Inferior parietal cortex (tissue), 1 donor: ENCODE measurements around the gene WNT1.

Experiments used
- DNase-seq: peaks from one replicate; pipeline ENCODE4 v3.0.0-alpha.2; 2016; ENCODE audit errors: extremely low spot score

Gene WNT1

DNA sequence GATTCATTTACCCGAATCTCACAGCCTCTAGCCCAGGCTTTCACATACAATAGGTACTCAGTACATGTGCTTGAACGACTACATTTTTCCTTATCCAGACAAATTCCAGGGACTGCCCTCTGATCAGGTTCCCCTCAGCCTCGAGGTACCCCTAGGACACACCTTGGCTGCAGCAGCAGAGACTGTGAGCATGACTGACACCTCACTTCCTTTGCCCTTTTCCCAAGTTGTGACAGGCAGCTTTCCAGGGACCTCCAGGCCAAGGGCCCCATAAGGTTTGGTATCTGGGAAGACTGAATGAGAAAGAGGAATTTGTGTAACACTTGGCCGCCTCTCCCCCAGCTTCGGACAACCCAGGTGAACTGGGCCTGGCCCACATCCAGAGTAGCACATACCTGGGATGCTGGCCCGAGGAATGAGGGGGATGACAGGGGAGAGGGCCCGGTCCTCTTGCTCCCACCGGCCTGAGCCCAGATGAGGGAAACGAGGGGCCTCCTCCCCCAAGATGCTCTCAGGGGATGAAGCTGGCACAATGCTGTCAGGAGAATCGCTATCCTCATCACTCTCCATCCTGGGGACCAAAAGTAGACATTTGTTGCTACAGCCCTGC lies 50.6 kb downstream of the WNT1 start:
- DNase-seq = no peak

DNA sequence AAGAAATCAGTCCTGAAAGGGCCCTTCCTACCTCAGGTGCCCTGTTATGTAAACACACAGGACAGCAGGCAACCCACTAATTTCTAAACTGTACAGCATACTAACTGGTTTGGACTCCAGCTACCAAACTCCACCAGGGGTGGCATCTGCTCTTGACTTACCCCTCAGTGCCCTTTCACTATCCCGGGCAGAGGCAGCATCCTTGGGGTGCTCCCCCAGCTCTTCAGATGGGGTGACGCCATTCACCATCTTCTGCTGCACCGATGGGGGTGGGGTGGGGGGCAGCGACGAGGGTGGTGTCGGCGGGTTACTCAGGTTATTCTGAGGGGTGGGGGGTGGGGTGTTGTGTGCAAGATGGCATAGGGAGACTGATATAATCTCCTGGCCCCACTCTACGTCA lies 52.0 kb downstream of the WNT1 start:
- no peak for DNase-seq

DNA sequence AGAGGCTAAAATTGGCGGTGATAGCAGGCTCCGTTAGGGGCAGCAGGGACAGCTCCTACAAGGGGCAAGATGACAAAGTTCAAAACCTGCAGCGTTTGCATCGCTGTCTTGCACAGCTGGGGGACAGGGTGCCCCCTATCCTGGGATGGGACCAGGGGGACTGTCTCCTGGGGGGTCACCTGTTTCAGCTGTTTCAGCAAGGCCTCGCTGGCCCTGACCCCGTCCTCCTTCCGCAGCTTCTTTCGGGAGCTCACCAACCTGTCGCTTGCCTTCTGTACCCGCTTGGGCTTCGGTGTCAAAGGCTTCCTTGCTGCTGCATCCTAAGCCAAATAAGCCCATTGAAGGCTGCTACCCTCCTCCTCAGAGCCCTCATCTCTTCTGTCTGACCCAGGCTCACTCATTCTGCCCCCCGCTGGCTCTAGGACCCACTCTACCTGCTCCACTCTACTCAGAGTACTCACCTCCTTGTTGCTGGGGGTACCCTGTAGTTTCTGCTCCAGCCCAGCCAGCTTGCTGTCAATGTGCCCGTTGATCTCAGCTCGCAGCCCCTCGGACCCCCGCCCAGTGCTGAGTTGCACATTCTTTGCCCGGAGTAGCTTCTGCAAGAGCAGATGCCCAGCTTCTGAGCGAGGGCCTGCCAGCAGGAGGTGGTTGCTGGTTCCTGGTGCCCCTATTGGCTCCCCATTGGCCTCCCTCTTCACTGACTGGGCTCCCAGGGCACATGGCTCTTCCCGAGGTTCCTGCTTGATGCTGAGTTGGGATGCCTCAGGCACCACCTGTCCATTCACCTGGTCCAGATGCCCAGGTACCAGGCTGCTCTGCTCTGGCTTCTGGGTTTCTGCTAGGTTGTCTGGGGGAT lies 52.8 kb downstream of the WNT1 start:
- no peak for DNase-seq

DNA sequence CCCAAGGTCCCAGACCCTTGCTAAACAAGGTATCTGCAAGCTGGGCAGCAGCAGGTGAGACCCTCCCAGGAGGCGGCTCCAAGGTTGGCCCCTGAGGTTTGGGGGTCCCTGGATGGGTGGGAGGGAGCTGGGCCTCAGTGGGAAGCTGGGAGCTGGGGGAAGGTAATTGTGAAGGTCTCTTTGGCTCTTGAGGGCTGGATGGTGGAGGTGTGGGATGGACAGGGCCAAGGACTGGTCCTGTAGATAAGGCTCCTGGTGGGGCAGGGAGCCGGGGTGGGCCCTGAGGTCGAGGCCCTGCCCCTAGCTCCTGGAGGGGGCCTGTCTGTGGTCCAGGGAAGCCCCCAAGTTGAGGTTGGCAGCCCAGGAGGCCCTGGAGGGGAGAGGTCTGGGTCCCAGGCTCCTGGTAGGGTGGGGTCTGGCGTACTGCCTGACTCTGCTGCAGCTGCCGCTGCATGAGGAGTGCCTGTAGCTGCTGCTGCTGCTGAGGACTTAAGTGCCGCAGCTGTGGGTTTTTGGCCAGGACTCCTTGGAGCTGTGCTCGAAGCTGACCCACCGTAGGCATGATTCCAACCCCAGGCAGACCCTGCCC lies 53.5 kb downstream of the WNT1 start:
- no peak for DNase-seq
